OCI-LY3 (cell line): ENCODE results near the gene FRMPD1.

Experiments
- H2AFZ ChIP-seq: fragments of 200-600, 300-600 bp; shearing (Covaris generic); 2 replicates; pipeline ENCODE4 v1.6.0; 2014; ENCODE audit warnings: antibody characterized with exemption, low read depth, low read length
- H3K27ac ChIP-seq: fragments of 200-600, 300-600 bp; sonication (generic); 2 replicates; pipeline ENCODE4 v1.5.1; 2014; ENCODE audit warnings: mild to moderate bottlenecking, low read length, moderate library complexity, mixed read lengths
- H3K27me3 ChIP-seq: fragments of 200-600, 300-600 bp; sonication (generic); 2 replicates; pipeline ENCODE4 v1.6.1; 2014; ENCODE audit warnings: low read depth, low read length, mixed read lengths
- H3K36me3 ChIP-seq: fragments of 200-600, 300-600 bp; sonication (generic); replicated peaks from 2 replicates; pipeline ENCODE3; 2014; ENCODE audit warnings: low read depth, low read length, mixed read lengths
- H3K4me1 ChIP-seq: fragments of 300-600, 200-600 bp; sonication (generic); 2 replicates; pipeline ENCODE4 v1.6.1; 2014; ENCODE audit warnings: low read length, mixed read lengths
- H3K4me2 ChIP-seq: fragments of 200-600, 300-600 bp; sonication (generic); 2 replicates; pipeline ENCODE4 v1.6.1; 2014; ENCODE audit warnings: low read length, mixed read lengths
- H3K4me3 ChIP-seq: fragments of 300-600, 200-600 bp; sonication (generic); 2 replicates; pipeline ENCODE4 v1.5.1; 2014; ENCODE audit warnings: antibody characterized with exemption, mild to moderate bottlenecking, low read length, moderate library complexity
- H3K79me2 ChIP-seq: fragments of 300-600, 200-600 bp; shearing (Covaris generic); 2 replicates; pipeline ENCODE4 v1.6.1; 2014; ENCODE audit warnings: mild to moderate bottlenecking, low read length, mixed read lengths
- H3K9ac ChIP-seq: fragments of 300-600, 200-600 bp; shearing (Covaris generic); 2 replicates; pipeline ENCODE4 v1.6.0; 2014; ENCODE audit warnings: mild to moderate bottlenecking, low read length, moderate library complexity
- H3K9me3 ChIP-seq: fragments of 200-600, 300-600 bp; shearing (Covaris generic); 2 replicates; pipeline ENCODE4 v1.6.1; 2014; ENCODE audit warnings: low read length, mixed read lengths; ENCODE audit not compliant: insufficient read depth
- H4K20me1 ChIP-seq: fragments of 200-600, 300-600 bp; sonication (generic); 2 replicates; pipeline ENCODE4 v1.6.1; 2016; ENCODE audit warnings: low read length, mixed read lengths; ENCODE audit not compliant: insufficient read depth
- EZH2phosphoT487 ChIP-seq: fragments of 200-600 bp; shearing (Covaris generic); IDR thresholded peaks from 2 replicates; pipeline ENCODE4 v1.6.1; 2018; ENCODE audit warnings: antibody characterized with exemption, mixed run types, low read depth
- TF ChIP-seq, protein P1 (sequence below): fragments of 200-600, 300-600 bp; sonication (generic); IDR thresholded peaks from 2 replicates; pipeline ENCODE4 v1.5.1; 2014; ENCODE audit warnings: antibody characterized with exemption, low read length, low read depth

The FRMPD1 gene

GRCh38 chr9:37617161-37617560, 33.6 kb upstream of the FRMPD1 start:
- H3K27me3 ChIP-seq, result peaks cover 16% of the 10 kb centered on the region
- H4K20me1 ChIP-seq, result no peaks in the 10 kb centered on the region
- H3K9ac ChIP-seq, result no peak overlapping the region
- no peaks in the 10 kb centered on the region for H3K9me3 ChIP-seq
- H3K4me1 ChIP-seq, result no peaks in the 10 kb centered on the region
- no peak overlapping the region for H2AFZ ChIP-seq
- H3K4me3 ChIP-seq, result no peak overlapping the region
- TF ChIP-seq, protein P1, sequence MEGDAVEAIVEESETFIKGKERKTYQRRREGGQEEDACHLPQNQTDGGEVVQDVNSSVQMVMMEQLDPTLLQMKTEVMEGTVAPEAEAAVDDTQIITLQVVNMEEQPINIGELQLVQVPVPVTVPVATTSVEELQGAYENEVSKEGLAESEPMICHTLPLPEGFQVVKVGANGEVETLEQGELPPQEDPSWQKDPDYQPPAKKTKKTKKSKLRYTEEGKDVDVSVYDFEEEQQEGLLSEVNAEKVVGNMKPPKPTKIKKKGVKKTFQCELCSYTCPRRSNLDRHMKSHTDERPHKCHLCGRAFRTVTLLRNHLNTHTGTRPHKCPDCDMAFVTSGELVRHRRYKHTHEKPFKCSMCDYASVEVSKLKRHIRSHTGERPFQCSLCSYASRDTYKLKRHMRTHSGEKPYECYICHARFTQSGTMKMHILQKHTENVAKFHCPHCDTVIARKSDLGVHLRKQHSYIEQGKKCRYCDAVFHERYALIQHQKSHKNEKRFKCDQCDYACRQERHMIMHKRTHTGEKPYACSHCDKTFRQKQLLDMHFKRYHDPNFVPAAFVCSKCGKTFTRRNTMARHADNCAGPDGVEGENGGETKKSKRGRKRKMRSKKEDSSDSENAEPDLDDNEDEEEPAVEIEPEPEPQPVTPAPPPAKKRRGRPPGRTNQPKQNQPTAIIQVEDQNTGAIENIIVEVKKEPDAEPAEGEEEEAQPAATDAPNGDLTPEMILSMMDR, result no peak
- no peak for TF ChIP-seq EZH2phosphoT487
- no peak overlapping the region for H3K4me2 ChIP-seq
- no peaks in the 10 kb centered on the region for H3K36me3 ChIP-seq
- H3K27ac ChIP-seq, result no peak overlapping the region
- no peaks in the 10 kb centered on the region for H3K79me2 ChIP-seq

DNA sequence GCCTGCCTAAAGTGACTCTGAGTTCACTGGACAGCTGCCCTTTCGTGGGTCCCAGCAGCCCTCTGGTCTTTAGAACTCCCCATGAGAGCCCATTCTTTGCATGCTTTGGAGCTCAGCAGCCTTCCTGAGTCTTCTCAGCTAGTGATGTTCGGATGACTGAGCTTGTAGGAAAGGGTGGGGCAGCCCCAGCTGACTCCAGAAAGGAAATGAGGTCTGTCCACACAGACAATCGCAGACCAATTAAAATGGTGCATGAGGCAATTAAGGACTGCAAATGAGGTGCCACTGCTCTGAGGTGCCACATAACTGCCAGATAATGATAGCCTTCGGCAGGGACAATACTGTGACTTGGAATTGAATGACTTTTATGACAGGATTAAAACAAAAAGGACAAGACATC, 32.9 kb upstream of the FRMPD1 start:
- no peaks in the 10 kb centered on the region for H3K4me1 ChIP-seq
- TF ChIP-seq EZH2phosphoT487, result no peak
- TF ChIP-seq, protein P1, result no peak
- no peak overlapping the region for H3K4me3 ChIP-seq
- no peaks in the 10 kb centered on the region for H4K20me1 ChIP-seq
- no peak overlapping the region for H3K27ac ChIP-seq
- H3K4me2 ChIP-seq, result no peak overlapping the region
- no peak overlapping the region for H2AFZ ChIP-seq
- H3K27me3 ChIP-seq, result peaks cover 14% of the 10 kb centered on the region
- no peaks in the 10 kb centered on the region for H3K36me3 ChIP-seq
- no peaks in the 10 kb centered on the region for H3K79me2 ChIP-seq
- H3K9me3 ChIP-seq, result no peaks in the 10 kb centered on the region
- no peak overlapping the region for H3K9ac ChIP-seq

DNA sequence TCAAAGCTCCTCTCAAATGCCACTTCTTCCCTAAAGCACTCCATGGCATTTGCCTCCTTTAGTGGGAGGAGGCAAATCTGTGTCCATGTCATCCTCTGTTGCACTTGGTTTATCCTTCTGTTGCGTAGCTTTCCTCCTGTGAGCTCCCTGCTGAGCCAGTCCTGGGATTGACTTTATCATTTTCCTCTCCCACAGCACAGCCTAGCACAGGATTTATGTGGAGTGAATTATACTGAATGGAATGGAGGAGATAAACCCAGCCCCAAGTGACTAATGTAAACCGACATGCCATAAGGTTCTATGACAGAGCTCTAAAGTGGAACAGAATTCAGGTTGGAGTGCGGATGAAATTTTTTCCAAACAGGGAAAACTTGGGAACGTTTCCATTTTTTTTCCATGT, 31.9 kb upstream of the FRMPD1 start:
- Histone ChIP-seq H2AFZ (no peak overlapping the region), H3K9me3 (no peaks in the 10 kb centered on the region)
- no peak for TF ChIP-seq EZH2phosphoT487
- TF ChIP-seq, protein P1, result no peak

GRCh38 chr9:37619806-37620205, 30.9 kb upstream of the FRMPD1 start:
- Histone ChIP-seq H3K79me2 (no peaks in the 10 kb centered on the region), H3K4me1 (no peaks in the 10 kb centered on the region), H3K36me3 (no peaks in the 10 kb centered on the region), H3K9me3 (no peaks in the 10 kb centered on the region), H3K4me2 (no peak overlapping the region), H3K4me3 (no peak overlapping the region), H4K20me1 (no peaks in the 10 kb centered on the region), H2AFZ (no peak overlapping the region), H3K27me3 (no peaks in the 10 kb centered on the region; the same call in 1 of the 2 replicates), H3K27ac (no peak overlapping the region), H3K9ac (no peak overlapping the region)
- TF ChIP-seq EZH2phosphoT487, result no peak
- TF ChIP-seq, protein P1, result no peak

More for the DNA sequence above, 31.9 kb upstream of the FRMPD1 start:
- Histone ChIP-seq H3K36me3 (no peaks in the 10 kb centered on the region), H3K27ac (no peak overlapping the region), H4K20me1 (no peaks in the 10 kb centered on the region), H3K4me2 (no peak overlapping the region), H3K4me3 (no peak overlapping the region), H3K79me2 (no peaks in the 10 kb centered on the region), H3K4me1 (no peaks in the 10 kb centered on the region), H3K27me3 (peaks cover 5% of the 10 kb centered on the region; the same call in 1 of the 2 replicates), H3K9ac (no peak overlapping the region)
